Dedifferentiated amniotic fluid mesenchymal stem cell (primary cell): ENCODE data around the gene TSHZ2.
"Not testable (repeated sequence)": the region's sequence is repeated elsewhere in the genome, so short reads cannot be mapped to it uniquely, and the experiment has no call there.

Source experiments
- DNase-seq: peaks from one replicate; pipeline ENCODE4 v3.0.0-alpha.2; 2016; ENCODE audit errors: extremely low spot score

Gene TSHZ2

GRCh38 chr20:53345536-53346334, 373.6 kb downstream of the TSHZ2 start:
- no peak for DNase-seq

- no peak for DNase-seq
These were observed 374.1 kb downstream of the TSHZ2 start for GRCh38 chr20:53346335-53346648.

- no peak for DNase-seq
These were observed 377.6 kb downstream of the TSHZ2 start for GRCh38 chr20:53349730-53350129.

GRCh38 chr20:53352727-53353440, 380.7 kb downstream of the TSHZ2 start:
- DNase-seq = no peak

GRCh38 chr20:53354314-53354713, 382.2 kb downstream of the TSHZ2 start:
- no peak for DNase-seq

- no peak for DNase-seq
These were observed 383.6 kb downstream of the TSHZ2 start for GRCh38 chr20:53355790-53356189.

GRCh38 chr20:53359425-53359824, 387.3 kb downstream of the TSHZ2 start:
- no peak for DNase-seq

- DNase-seq = no peak
These were observed 388.7 kb downstream of the TSHZ2 start for GRCh38 chr20:53360852-53361251.

GRCh38 chr20:53362736-53363135, 390.6 kb downstream of the TSHZ2 start:
- DNase-seq = no peak

GRCh38 chr20:53364646-53365045, 392.5 kb downstream of the TSHZ2 start:
- DNase-seq = no peak

- DNase-seq = no peak
These were observed 392.9 kb downstream of the TSHZ2 start for GRCh38 chr20:53365076-53365475.

GRCh38 chr20:53365539-53366075, 393.4 kb downstream of the TSHZ2 start:
- DNase-seq = no peak

GRCh38 chr20:53366928-53367327, 394.8 kb downstream of the TSHZ2 start:
- not testable (repeated sequence) for DNase-seq

GRCh38 chr20:53369871-53370270, 397.7 kb downstream of the TSHZ2 start:
- no peak for DNase-seq

GRCh38 chr20:53370345-53370961, 398.3 kb downstream of the TSHZ2 start:
- no peak for DNase-seq

GRCh38 chr20:53371216-53371615, 399.1 kb downstream of the TSHZ2 start:
- DNase-seq = no peak

GRCh38 chr20:53376021-53376420, 403.9 kb downstream of the TSHZ2 start:
- DNase-seq = no peak

- DNase-seq = no peak
These were observed 407.1 kb downstream of the TSHZ2 start for GRCh38 chr20:53379014-53379832.

GRCh38 chr20:53379833-53380120, 407.6 kb downstream of the TSHZ2 start:
- no peak for DNase-seq

- no peak for DNase-seq
These were observed 409.6 kb downstream of the TSHZ2 start for GRCh38 chr20:53381568-53382262.

GRCh38 chr20:53382263-53382844, 410.2 kb downstream of the TSHZ2 start:
- DNase-seq = no peak
